GM12878 (cell line): ENCODE data around the gene TBCCD1.

Experiments used
- CTCF ChIP-seq, 3 experiments: IDR thresholded peaks in 2 of 3; conservative IDR thresholded peaks in 1 of 3; 2 replicates each; pipeline ENCODE4 v1.5.1; 2011; ENCODE audit warnings: low read depth in 3 of 3, low read length in 3 of 3, mild to moderate bottlenecking in 3 of 3, control low read depth in 2 of 3, moderate library complexity in 2 of 3, inconsistent platforms in 1 of 3, mixed read lengths in 1 of 3; ENCODE audit not compliant: control insufficient read depth in 2 of 3, insufficient read depth in 1 of 3; ENCODE audit errors: extremely low read depth in 1 of 3
- MTA3 ChIP-seq: IDR thresholded peaks from 2 replicates; pipeline ENCODE4 v1.6.1; 2012; ENCODE audit warnings: low read length, inconsistent platforms, borderline replicate concordance
- USF2 ChIP-seq: IDR thresholded peaks from 2 replicates; pipeline ENCODE4 v1.6.1; 2011; ENCODE audit warnings: low read depth, low read length, improper control_type of control experiment, borderline replicate concordance

- TF ChIP-seq USF2 (no peak), CTCF (IDR thresholded peaks at IDR 0.05 in 2 of 3, conservative IDR thresholded peaks at IDR 0.05 in 1 of 3; ENCODE audit: control insufficient read depth in 2 of 3, extremely low read depth in 1 of 3, insufficient read depth in 1 of 3, low read depth in 3 of 3, low read length in 3 of 3) (no peak), MTA3 (no peak)
Measured at GRCh38 chr3:186496635-186497034, 70.5 kb downstream of the TBCCD1 start.
